A549 (cell line): ENCODE data around the gene WDR45B.

ENCODE experiments used
- EP300 ChIP-seq, 2 experiments: fragments of >200 bp; sonication (Bioruptor Twin); formaldehyde crosslinking; IDR thresholded peaks; 2 replicates in 1 of 2; 3 replicates in 1 of 2; pipeline ENCODE4 v1.6.1; 2016 to 2017
- HOXA7 ChIP-seq: fragments of 250-450 bp; sonication (Bioruptor Pico); IDR thresholded peaks from 2 replicates; pipeline ENCODE4 v1.5.0; 2020; ENCODE audit warnings: mild to moderate bottlenecking, moderate library complexity
- HOXB5 ChIP-seq: fragments of 250-450 bp; sonication (Bioruptor Pico); IDR thresholded peaks from 2 replicates; pipeline ENCODE4 v1.5.0; 2020; ENCODE audit warnings: mild to moderate bottlenecking, moderate library complexity
- MAFK ChIP-seq: fragments of 450-650 bp; IDR thresholded peaks from 2 replicates; pipeline ENCODE4 v1.6.1; 2014; ENCODE audit not compliant: partially characterized antibody
- MAZ ChIP-seq: fragments of 150-350 bp; IDR thresholded peaks from 2 replicates; pipeline ENCODE4 v1.6.1; 2014; ENCODE audit warnings: antibody characterized with exemption, low read depth, low read length, borderline replicate concordance
- POLR2A ChIP-seq: IDR thresholded peaks from 2 replicates; pipeline ENCODE4 v1.6.1; 2012; ENCODE audit warnings: mild to moderate bottlenecking, low read length
- RAD21 ChIP-seq, 2 experiments: fragments of >200 bp in 1 of 2; sonication (Bioruptor Twin) in 1 of 2; formaldehyde crosslinking in 1 of 2; IDR thresholded peaks in 1 of 2; conservative IDR thresholded peaks in 1 of 2; 2 replicates in 1 of 2; 3 replicates in 1 of 2; pipeline ENCODE4 v1.6.1; 2012 to 2018; ENCODE audit warnings: inconsistent platforms in 1 of 2
- SMC3 ChIP-seq: fragments of >200 bp; sonication (Bioruptor Twin); formaldehyde crosslinking; IDR thresholded peaks from 3 replicates; pipeline ENCODE4 v1.6.1; 2018; ENCODE audit warnings: inconsistent platforms
- TF ChIP-seq, protein P1 (sequence below): fragments of >200 bp; sonication (Bioruptor Twin); formaldehyde crosslinking; IDR thresholded peaks from 3 replicates; pipeline ENCODE4 v1.5.1; 2016
- TF ChIP-seq, protein P2 (sequence below): IDR thresholded peaks from 2 replicates; pipeline ENCODE4 v1.6.1; 2012
- TF ChIP-seq, protein P3 (sequence below): IDR thresholded peaks from 2 replicates; pipeline ENCODE4 v1.6.1; 2012; ENCODE audit warnings: low read depth, borderline replicate concordance
- TF ChIP-seq, protein P4 (sequence below): IDR thresholded peaks from 2 replicates; pipeline ENCODE4 v1.6.1; 2012

DNA sequence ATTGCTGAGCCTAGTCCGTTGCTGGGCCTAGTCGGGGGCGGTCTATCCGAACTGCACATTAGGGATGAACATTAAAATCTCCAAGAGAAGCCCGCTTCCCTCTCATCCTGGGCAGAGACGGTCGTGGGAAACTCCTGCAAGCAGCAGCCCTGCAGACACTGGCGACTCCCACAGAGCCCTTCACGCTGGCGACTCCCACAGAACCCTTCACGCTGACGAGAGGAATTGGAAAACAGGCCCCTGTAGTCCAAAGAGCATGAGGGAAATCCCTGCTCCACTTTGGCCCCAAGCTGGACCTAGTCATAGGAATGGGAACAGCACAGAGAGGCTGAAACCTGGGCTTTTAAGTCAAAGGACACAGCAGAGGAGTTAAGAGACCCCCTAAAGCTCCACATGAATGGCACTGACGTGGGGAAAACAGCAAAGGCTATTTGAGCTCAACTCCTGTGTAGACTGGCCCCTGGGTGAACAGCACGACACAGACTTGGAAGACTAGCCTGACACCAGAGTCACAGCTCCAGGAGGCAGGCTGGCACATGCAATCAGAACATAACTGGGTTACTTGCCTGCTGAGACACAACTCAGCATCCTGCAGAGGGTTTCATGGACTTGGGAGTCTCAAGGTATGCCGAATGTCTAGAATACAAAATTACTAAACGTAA lies 42.2 kb downstream of the WDR45B start:
- TF ChIP-seq, protein P1, sequence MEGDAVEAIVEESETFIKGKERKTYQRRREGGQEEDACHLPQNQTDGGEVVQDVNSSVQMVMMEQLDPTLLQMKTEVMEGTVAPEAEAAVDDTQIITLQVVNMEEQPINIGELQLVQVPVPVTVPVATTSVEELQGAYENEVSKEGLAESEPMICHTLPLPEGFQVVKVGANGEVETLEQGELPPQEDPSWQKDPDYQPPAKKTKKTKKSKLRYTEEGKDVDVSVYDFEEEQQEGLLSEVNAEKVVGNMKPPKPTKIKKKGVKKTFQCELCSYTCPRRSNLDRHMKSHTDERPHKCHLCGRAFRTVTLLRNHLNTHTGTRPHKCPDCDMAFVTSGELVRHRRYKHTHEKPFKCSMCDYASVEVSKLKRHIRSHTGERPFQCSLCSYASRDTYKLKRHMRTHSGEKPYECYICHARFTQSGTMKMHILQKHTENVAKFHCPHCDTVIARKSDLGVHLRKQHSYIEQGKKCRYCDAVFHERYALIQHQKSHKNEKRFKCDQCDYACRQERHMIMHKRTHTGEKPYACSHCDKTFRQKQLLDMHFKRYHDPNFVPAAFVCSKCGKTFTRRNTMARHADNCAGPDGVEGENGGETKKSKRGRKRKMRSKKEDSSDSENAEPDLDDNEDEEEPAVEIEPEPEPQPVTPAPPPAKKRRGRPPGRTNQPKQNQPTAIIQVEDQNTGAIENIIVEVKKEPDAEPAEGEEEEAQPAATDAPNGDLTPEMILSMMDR, result no peak
- no peak for TF ChIP-seq MAZ
- TF ChIP-seq, protein P2, sequence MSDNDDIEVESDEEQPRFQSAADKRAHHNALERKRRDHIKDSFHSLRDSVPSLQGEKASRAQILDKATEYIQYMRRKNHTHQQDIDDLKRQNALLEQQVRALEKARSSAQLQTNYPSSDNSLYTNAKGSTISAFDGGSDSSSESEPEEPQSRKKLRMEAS, result no peak
- no peak for TF ChIP-seq SMC3
- TF ChIP-seq HOXA7 (CRISPR knock-in tag), result no peak
- no peak for TF ChIP-seq POLR2A
- TF ChIP-seq, protein P3, sequence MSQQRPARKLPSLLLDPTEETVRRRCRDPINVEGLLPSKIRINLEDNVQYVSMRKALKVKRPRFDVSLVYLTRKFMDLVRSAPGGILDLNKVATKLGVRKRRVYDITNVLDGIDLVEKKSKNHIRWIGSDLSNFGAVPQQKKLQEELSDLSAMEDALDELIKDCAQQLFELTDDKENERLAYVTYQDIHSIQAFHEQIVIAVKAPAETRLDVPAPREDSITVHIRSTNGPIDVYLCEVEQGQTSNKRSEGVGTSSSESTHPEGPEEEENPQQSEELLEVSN, result no peak
- no peak for TF ChIP-seq EP300 (IDR thresholded peaks at IDR 0.05)
- TF ChIP-seq HOXB5 (CRISPR knock-in tag), result no peak
- TF ChIP-seq RAD21 (conservative IDR thresholded peaks at IDR 0.05 in 1 of 2, IDR thresholded peaks at IDR 0.05 in 1 of 2), result no peak
- TF ChIP-seq, protein P4, sequence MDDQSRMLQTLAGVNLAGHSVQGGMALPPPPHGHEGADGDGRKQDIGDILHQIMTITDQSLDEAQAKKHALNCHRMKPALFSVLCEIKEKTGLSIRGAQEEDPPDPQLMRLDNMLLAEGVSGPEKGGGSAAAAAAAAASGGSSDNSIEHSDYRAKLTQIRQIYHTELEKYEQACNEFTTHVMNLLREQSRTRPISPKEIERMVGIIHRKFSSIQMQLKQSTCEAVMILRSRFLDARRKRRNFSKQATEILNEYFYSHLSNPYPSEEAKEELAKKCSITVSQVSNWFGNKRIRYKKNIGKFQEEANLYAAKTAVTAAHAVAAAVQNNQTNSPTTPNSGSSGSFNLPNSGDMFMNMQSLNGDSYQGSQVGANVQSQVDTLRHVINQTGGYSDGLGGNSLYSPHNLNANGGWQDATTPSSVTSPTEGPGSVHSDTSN, result no peak
- TF ChIP-seq MAFK, result no peak
